H1 (cell line): ENCODE measurements around the gene ATP6V1F. TPM values are rescaled to one million over a fixed set of nuclear protein-coding genes. Genes with fewer than 3 reads are reported as not detected.

Experiments used
- CTCF ChIA-PET: fragments of 300-600 bp; sonication (Branson Sonifier 250); formaldehyde crosslinking; loops from one replicate; lab custom pipeline; 2021; ENCODE audit not compliant: partially characterized antibody; lab: Charles Lee
- POLR2A ChIA-PET: fragments of 300-600 bp; sonication (Branson Sonifier 250); formaldehyde crosslinking; loops from one replicate; lab custom pipeline; 2021; ENCODE audit warnings: inconsistent platforms; ENCODE audit not compliant: partially characterized antibody; lab: Charles Lee
- DNase-seq, 2 experiments: peaks; one replicate each; pipeline versions ENCODE4 v3.0.0 to v3.0.0-alpha.2; 2010 to 2022; ENCODE audit warnings: low spot score in 2 of 2, low read depth in 1 of 2, mixed read lengths in 1 of 2
- FAIRE-seq: peaks from 2 replicates; lab custom pipeline; 2011; peaks lifted over from hg19 to GRCh38; lab: Jason Lieb, UNC
- H2AFZ ChIP-seq: 2 replicates; pipeline ENCODE4 v1.8.1; 2012; ENCODE audit warnings: low read length, inconsistent platforms
- H2AK5ac ChIP-seq: 2 replicates; pipeline ENCODE4 v1.6.1; 2013; ENCODE audit warnings: low read depth, low read length
- H2BK120ac ChIP-seq: replicated peaks from 2 replicates; pipeline ENCODE3; 2013; ENCODE audit warnings: low read depth, low read length, inconsistent platforms
- H2BK12ac ChIP-seq: 2 replicates; pipeline ENCODE4 v1.6.1; 2013; ENCODE audit warnings: low read depth, low read length
- H2BK15ac ChIP-seq: 2 replicates; pipeline ENCODE4 v1.6.1; 2013; ENCODE audit warnings: low read length
- H2BK20ac ChIP-seq: 2 replicates; pipeline ENCODE4 v1.6.1; 2013; ENCODE audit warnings: low read length
- H2BK5ac ChIP-seq: 2 replicates; pipeline ENCODE4 v1.6.1; 2013; ENCODE audit warnings: low read depth, low read length
- H3K14ac ChIP-seq: 2 replicates; pipeline ENCODE4 v1.6.1; 2013; ENCODE audit warnings: inconsistent platforms; ENCODE audit not compliant: insufficient read length
- H3K18ac ChIP-seq: 2 replicates; pipeline ENCODE4 v1.6.1; 2013; ENCODE audit warnings: low read length; ENCODE audit errors: extremely low read depth
- H3K23ac ChIP-seq: 2 replicates; pipeline ENCODE4 v1.6.1; 2013; ENCODE audit warnings: inconsistent platforms; ENCODE audit not compliant: insufficient read length
- H3K23me2 ChIP-seq: 2 replicates; pipeline ENCODE4 v1.6.1; 2013; ENCODE audit warnings: low read depth, low read length
- H3K27ac ChIP-seq: 2 replicates; pipeline ENCODE4 v1.6.1; 2011; ENCODE audit warnings: low read depth, low read length, inconsistent platforms
- H3K27me3 ChIP-seq, 4 experiments: replicated peaks in 1 of 4; 1 replicate in 1 of 4; 2 replicates in 3 of 4; pipeline versions ENCODE4 v1.6.1 to v1.8.1; 2011 to 2013; ENCODE audit warnings: low read length in 3 of 4, mild to moderate bottlenecking in 3 of 4, inconsistent platforms in 2 of 4, mixed read lengths in 2 of 4, moderate library complexity in 1 of 4; ENCODE audit not compliant: control insufficient read depth in 3 of 4, insufficient read depth in 3 of 4; ENCODE audit errors: extremely low read depth in 1 of 4
- H3K36me3 ChIP-seq, 4 experiments: 2 replicates each; pipeline versions ENCODE4 v1.6.1 to v1.8.1; 2011 to 2013; ENCODE audit warnings: mild to moderate bottlenecking in 4 of 4, low read length in 3 of 4, moderate library complexity in 2 of 4, control low read depth in 1 of 4, inconsistent platforms in 1 of 4; ENCODE audit not compliant: insufficient read depth in 4 of 4, control insufficient read depth in 2 of 4
- H3K4ac ChIP-seq: replicated peaks from 2 replicates; pipeline ENCODE3; 2013; ENCODE audit warnings: low read length, low read depth, mixed read lengths, inconsistent platforms; ENCODE audit not compliant: insufficient read length
- H3K4me1 ChIP-seq, 4 experiments: replicated peaks in 1 of 4; 1 replicate in 1 of 4; 2 replicates in 3 of 4; pipeline versions ENCODE4 v1.6.1 to v1.8.1; 2011 to 2013; ENCODE audit warnings: low read length in 3 of 4, inconsistent platforms in 2 of 4, mixed read lengths in 1 of 4; ENCODE audit not compliant: insufficient read depth in 4 of 4, control insufficient read depth in 3 of 4
- H3K4me2 ChIP-seq, 2 experiments: 2 replicates each; pipeline versions ENCODE4 v1.6.1 to v1.8.1; 2011 to 2013; ENCODE audit warnings: low read depth in 2 of 2, low read length in 2 of 2, control low read depth in 1 of 2, inconsistent platforms in 1 of 2, mild to moderate bottlenecking in 1 of 2; ENCODE audit not compliant: insufficient read depth in 1 of 2
- H3K4me3 ChIP-seq, 4 experiments: fragments of 200-600, 300-600 bp in 1 of 4; sonication (generic), shearing (Covaris generic), sonication (Bioruptor Twin) in 1 of 4; 2 replicates each; pipeline versions ENCODE4 v1.5.1 to v1.8.1; 2011 to 2016; ENCODE audit warnings: low read length in 4 of 4, low read depth in 3 of 4, control low read depth in 2 of 4, inconsistent platforms in 2 of 4, mild to moderate bottlenecking in 2 of 4, mixed read lengths in 1 of 4, moderate library complexity in 1 of 4; ENCODE audit not compliant: insufficient read depth in 2 of 4; ENCODE audit errors: extremely low read depth in 1 of 4
- H3K56ac ChIP-seq: replicated peaks from 2 replicates; pipeline ENCODE3; 2013; ENCODE audit warnings: low read depth, mild to moderate bottlenecking, mixed read lengths, low read length, inconsistent platforms; ENCODE audit not compliant: insufficient read length
- H3K79me1 ChIP-seq: 2 replicates; pipeline ENCODE4 v1.6.1; 2013; ENCODE audit warnings: low read depth, low read length, control low read depth
- H3K79me2 ChIP-seq, 2 experiments: 2 replicates each; pipeline versions ENCODE4 v1.6.1 to v1.8.1; 2012 to 2013; ENCODE audit warnings: low read length in 2 of 2, mild to moderate bottlenecking in 2 of 2, inconsistent platforms in 1 of 2; ENCODE audit not compliant: insufficient read depth in 2 of 2, control insufficient read depth in 1 of 2
- H3K9ac ChIP-seq, 4 experiments: replicated peaks in 1 of 4; 1 replicate in 1 of 4; 2 replicates in 3 of 4; pipeline versions ENCODE4 v1.6.1 to v1.8.1; 2011 to 2013; ENCODE audit warnings: low read depth in 3 of 4, low read length in 3 of 4, control low read depth in 2 of 4, mild to moderate bottlenecking in 2 of 4, moderate library complexity in 2 of 4, inconsistent platforms in 1 of 4; ENCODE audit errors: extremely low read depth in 1 of 4
- H3K9me3 ChIP-seq, 2 experiments: 2 replicates each; pipeline versions ENCODE4 v1.6.1 to v1.8.1; 2012 to 2013; ENCODE audit warnings: mild to moderate bottlenecking in 2 of 2, moderate library complexity in 2 of 2, control low read depth in 1 of 2, inconsistent platforms in 1 of 2, low read depth in 1 of 2, low read length in 1 of 2, mixed read lengths in 1 of 2; ENCODE audit not compliant: insufficient read depth in 2 of 2
- H4K20me1 ChIP-seq, 2 experiments: replicated peaks in 1 of 2; 2 replicates each; pipeline versions ENCODE3 to v1.8.1; 2011 to 2013; ENCODE audit warnings: inconsistent platforms in 2 of 2, low read length in 2 of 2, mild to moderate bottlenecking in 1 of 2; ENCODE audit not compliant: insufficient read depth in 2 of 2, control insufficient read depth in 1 of 2
- H4K5ac ChIP-seq: 2 replicates; pipeline ENCODE4 v1.6.1; 2013; ENCODE audit warnings: low read length, low read depth, mixed read lengths, inconsistent platforms; ENCODE audit not compliant: insufficient read length
- H4K8ac ChIP-seq: 2 replicates; pipeline ENCODE4 v1.8.0; 2013; ENCODE audit warnings: mild to moderate bottlenecking, moderate library complexity, low read length, inconsistent platforms; ENCODE audit not compliant: insufficient read depth; ENCODE audit errors: extremely low read depth
- H4K91ac ChIP-seq: replicated peaks from 2 replicates; pipeline ENCODE3; 2013; ENCODE audit warnings: low read length, mixed read lengths, inconsistent platforms; ENCODE audit not compliant: insufficient read length
- CHD1 ChIP-seq: IDR thresholded peaks from 2 replicates; pipeline ENCODE4 v1.6.1; 2012; ENCODE audit warnings: low read depth, low read length, improper control_type of control experiment
- EP300 ChIP-seq, 2 experiments: IDR thresholded peaks; 1 replicate in 1 of 2; 2 replicates in 1 of 2; pipeline ENCODE4 v1.6.1; 2011 to 2012; ENCODE audit warnings: low read depth in 2 of 2, low read length in 2 of 2, mild to moderate bottlenecking in 2 of 2, borderline replicate concordance in 1 of 2, inconsistent platforms in 1 of 2, moderate library complexity in 1 of 2
- GTF2F1 ChIP-seq: IDR thresholded peaks from 2 replicates; pipeline ENCODE4 v1.6.1; 2012; ENCODE audit warnings: low read depth, low read length, improper control_type of control experiment, borderline replicate concordance
- JUN ChIP-seq: IDR thresholded peaks from 2 replicates; pipeline ENCODE4 v1.6.1; 2011; ENCODE audit warnings: low read depth, mild to moderate bottlenecking, improper control_type of control experiment, low read length
- JUND ChIP-seq: IDR thresholded peaks from 2 replicates; pipeline ENCODE4 v1.6.1; 2011; ENCODE audit warnings: mild to moderate bottlenecking, improper control_type of control experiment, low read length
- KDM5A ChIP-seq: fragments of 200-600 bp; IDR thresholded peaks from 2 replicates; pipeline ENCODE4 v1.7.1; 2012; ENCODE audit warnings: mild to moderate bottlenecking, low read length, inconsistent platforms, mixed read lengths
- MAFK ChIP-seq: IDR thresholded peaks from 2 replicates; pipeline ENCODE4 v1.6.1; 2012; ENCODE audit warnings: low read depth, mild to moderate bottlenecking, improper control_type of control experiment, low read length
- POU5F1 ChIP-seq: IDR thresholded peaks from 2 replicates; pipeline ENCODE4 v1.6.1; 2011; ENCODE audit warnings: low read depth, mild to moderate bottlenecking, low read length, moderate library complexity
- RAD21 ChIP-seq, 2 experiments: IDR thresholded peaks in 1 of 2; conservative IDR thresholded peaks in 1 of 2; 2 replicates each; pipeline ENCODE4 v1.6.1; 2011; ENCODE audit warnings: low read depth in 2 of 2, low read length in 2 of 2, improper control_type of control experiment in 1 of 2, inconsistent platforms in 1 of 2, mild to moderate bottlenecking in 1 of 2, moderate library complexity in 1 of 2
- RXRA ChIP-seq: IDR thresholded peaks from 2 replicates; pipeline ENCODE4 v1.6.1; 2011; ENCODE audit warnings: low read depth, mild to moderate bottlenecking, low read length, moderate library complexity; ENCODE audit not compliant: insufficient read depth
- SIX5 ChIP-seq: IDR thresholded peaks from 2 replicates; pipeline ENCODE4 v1.6.1; 2011; ENCODE audit warnings: mild to moderate bottlenecking, low read depth, low read length
- SUZ12 ChIP-seq: fragments of 200-600 bp; sonication (generic); IDR thresholded peaks from 2 replicates; pipeline ENCODE4 v1.6.1; 2012; ENCODE audit warnings: mild to moderate bottlenecking, inconsistent platforms, low read length, moderate library complexity, mixed read lengths
- TAF1 ChIP-seq: IDR thresholded peaks from 2 replicates; pipeline ENCODE4 v1.6.1; 2011; ENCODE audit warnings: mild to moderate bottlenecking, low read depth, low read length
- TAF7 ChIP-seq: optimal IDR thresholded peaks from 2 replicates; pipeline ENCODE3; 2011; ENCODE audit warnings: low read depth, mild to moderate bottlenecking, inconsistent platforms, low read length, moderate library complexity, borderline replicate concordance
- ZNF274 ChIP-seq: IDR thresholded peaks from 2 replicates; pipeline ENCODE4 v1.7.0; 2012; ENCODE audit warnings: low read length, borderline replicate concordance; ENCODE audit errors: extremely low read depth
- WGBS, 2 experiments: shearing (Covaris generic) in 1 of 2; methylation state at CpG; one replicate each; pipeline versions ENCODE4 v1.1.6 to v1.1.7; 2013 to 2015; ENCODE audit warnings: low lambda C conversion rate in 2 of 2, mixed read lengths in 2 of 2, inconsistent platforms in 1 of 2, low coverage in 1 of 2, missing lambda C conversion rate in 1 of 2; ENCODE audit not compliant: insufficient replicate concordance in 2 of 2, insufficient coverage in 1 of 2, insufficient read length in 1 of 2; ENCODE audit errors: extremely low coverage in 1 of 2, missing lambda C conversion rate in 1 of 2; 5-methylcytosine and 5-hydroxymethylcytosine counted together
- polyA plus RNA-seq, 7 experiments: library from polyadenylated mRNA; depleted of rRNA in 3 of 7; stranded (reverse) in 5 of 7; unstranded in 2 of 7; fragments of >200 nt in 5 of 7; fragments of 200-250 nt in 2 of 7; gene quantifications; 1 replicate in 5 of 7; 2 replicates in 1 of 7; 4 replicates in 1 of 7; pipeline versions ENCODE4 v1.2.1 to v1.2.3, GENCODE V29; 2011 to 2013; ENCODE audit warnings: missing spikeins in 2 of 7, mixed read lengths in 2 of 7
- total RNA-seq: library from RNA; stranded (reverse); fragmentation: NEBNext Ultra II Directional; extraction: Animal tissue kit (Norgen Biotek cat#: 25700); gene quantifications from 2 replicates; pipeline ENCODE4 v1.2.1, GENCODE V29; 2021

The ATP6V1F gene
- total and polyA plus RNA-seq, 2 of the 8 experiments (the other 6 are each of a cell fraction or from before 2014, with no cell fraction given) = 104 to 318 TPM

DNA sequence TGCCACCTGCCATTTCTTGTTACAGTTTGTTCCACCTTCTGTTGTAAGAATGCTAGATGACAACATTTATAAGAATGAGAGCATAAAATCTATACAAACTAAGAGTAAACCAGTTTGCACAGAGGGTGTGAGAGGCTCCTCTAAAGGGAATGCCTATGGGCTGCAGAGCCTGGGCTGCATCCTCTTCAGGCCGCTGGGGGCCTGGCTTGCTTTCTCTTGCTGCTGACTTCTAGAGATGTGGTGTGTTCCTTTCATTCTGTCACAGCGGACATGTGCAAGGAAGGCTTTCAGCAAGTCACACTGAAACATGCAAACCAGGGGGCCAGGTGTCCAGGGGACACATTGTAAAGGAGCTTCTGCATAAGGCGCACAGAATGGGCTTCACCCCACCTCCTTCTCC lies 7.1 kb upstream of the ATP6V1F start:
- H3K4me2 ChIP-seq = no peak overlapping the region
- FAIRE-seq = no peak
- peaks cover 0 to 8% (median 4%) of the 10 kb centered on the region in 4 experiments; a peak in 5 of 7 replicates for H3K4me1 ChIP-seq
- no peaks in the 10 kb centered on the region for H3K79me1 ChIP-seq
- no peak overlapping the region for H4K8ac ChIP-seq
- CTCF ChIA-PET = interaction anchor here (0.8 to 1.4 kb wide), 2 partner anchors 13 to 61 kb away, joined by 3 to 5 read pairs; no protein-coding TSS in a partner anchor
- no peaks in the 10 kb centered on the region for H3K9me3 ChIP-seq
- no peak overlapping the region for H2BK20ac ChIP-seq
- no peak overlapping the region for H2BK120ac ChIP-seq
- no peak overlapping the region for H3K27ac ChIP-seq
- H2AK5ac ChIP-seq = no peak overlapping the region
- H4K5ac ChIP-seq = no peak overlapping the region
- no peaks in the 10 kb centered on the region for H3K27me3 ChIP-seq
- no peak overlapping the region for H2BK15ac ChIP-seq
- no peaks in the 10 kb centered on the region for H3K23me2 ChIP-seq
- H3K79me2 ChIP-seq = no peaks in the 10 kb centered on the region
- H3K18ac ChIP-seq = no peak overlapping the region
- H2BK5ac ChIP-seq = no peak overlapping the region
- no peak overlapping the region for H4K91ac ChIP-seq
- no peak overlapping the region for H3K4ac ChIP-seq
- H3K23ac ChIP-seq = no peak overlapping the region
- H3K14ac ChIP-seq = no peak overlapping the region
- no peak overlapping the region for H3K9ac ChIP-seq
- H4K20me1 ChIP-seq = no peaks in the 10 kb centered on the region
- H3K56ac ChIP-seq = no peak overlapping the region
- no peak overlapping the region for H2AFZ ChIP-seq
- H3K36me3 ChIP-seq = no peaks in the 10 kb centered on the region
- H3K4me3 ChIP-seq = no peak overlapping the region
- DNase-seq = no peak
- POLR2A ChIA-PET = interaction anchor here (0.7 kb wide), 1 partner anchor 8 kb away, joined by 3 read pairs; no protein-coding TSS in a partner anchor
- 91% methylated on average over 3 of the region's 3 CpGs; no CpG with 5 or more reads in 1 of the 2 experiments for WGBS, 2 experiments
- no peak overlapping the region for H2BK12ac ChIP-seq
- TF ChIP-seq JUN (no peak), RXRA (no peak), SIX5 (no peak), KDM5A (no peak), SUZ12 (no peak), JUND (no peak), GTF2F1 (no peak), EP300 (IDR thresholded peaks at IDR 0.05; ENCODE audit: borderline replicate concordance in 1 of 2, low read depth in 2 of 2, low read length in 2 of 2) (no peak), ZNF274 (no peak), MAFK (no peak), TAF1 (no peak), POU5F1 (no peak), RAD21 (IDR thresholded peaks at IDR 0.05 in 1 of 2, conservative IDR thresholded peaks at IDR 0.05 in 1 of 2; ENCODE audit: low read depth in 2 of 2, low read length in 2 of 2) (no peak), CHD1 (no peak), TAF7 (no peak)
